ENCODE results near the gene HSPA12A.

The HSPA12A gene, protein sequence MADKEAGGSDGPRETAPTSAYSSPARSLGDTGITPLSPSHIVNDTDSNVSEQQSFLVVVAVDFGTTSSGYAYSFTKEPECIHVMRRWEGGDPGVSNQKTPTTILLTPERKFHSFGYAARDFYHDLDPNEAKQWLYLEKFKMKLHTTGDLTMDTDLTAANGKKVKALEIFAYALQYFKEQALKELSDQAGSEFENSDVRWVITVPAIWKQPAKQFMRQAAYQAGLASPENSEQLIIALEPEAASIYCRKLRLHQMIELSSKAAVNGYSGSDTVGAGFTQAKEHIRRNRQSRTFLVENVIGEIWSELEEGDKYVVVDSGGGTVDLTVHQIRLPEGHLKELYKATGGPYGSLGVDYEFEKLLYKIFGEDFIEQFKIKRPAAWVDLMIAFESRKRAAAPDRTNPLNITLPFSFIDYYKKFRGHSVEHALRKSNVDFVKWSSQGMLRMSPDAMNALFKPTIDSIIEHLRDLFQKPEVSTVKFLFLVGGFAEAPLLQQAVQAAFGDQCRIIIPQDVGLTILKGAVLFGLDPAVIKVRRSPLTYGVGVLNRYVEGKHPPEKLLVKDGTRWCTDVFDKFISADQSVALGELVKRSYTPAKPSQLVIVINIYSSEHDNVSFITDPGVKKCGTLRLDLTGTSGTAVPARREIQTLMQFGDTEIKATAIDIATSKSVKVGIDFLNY

DNA sequence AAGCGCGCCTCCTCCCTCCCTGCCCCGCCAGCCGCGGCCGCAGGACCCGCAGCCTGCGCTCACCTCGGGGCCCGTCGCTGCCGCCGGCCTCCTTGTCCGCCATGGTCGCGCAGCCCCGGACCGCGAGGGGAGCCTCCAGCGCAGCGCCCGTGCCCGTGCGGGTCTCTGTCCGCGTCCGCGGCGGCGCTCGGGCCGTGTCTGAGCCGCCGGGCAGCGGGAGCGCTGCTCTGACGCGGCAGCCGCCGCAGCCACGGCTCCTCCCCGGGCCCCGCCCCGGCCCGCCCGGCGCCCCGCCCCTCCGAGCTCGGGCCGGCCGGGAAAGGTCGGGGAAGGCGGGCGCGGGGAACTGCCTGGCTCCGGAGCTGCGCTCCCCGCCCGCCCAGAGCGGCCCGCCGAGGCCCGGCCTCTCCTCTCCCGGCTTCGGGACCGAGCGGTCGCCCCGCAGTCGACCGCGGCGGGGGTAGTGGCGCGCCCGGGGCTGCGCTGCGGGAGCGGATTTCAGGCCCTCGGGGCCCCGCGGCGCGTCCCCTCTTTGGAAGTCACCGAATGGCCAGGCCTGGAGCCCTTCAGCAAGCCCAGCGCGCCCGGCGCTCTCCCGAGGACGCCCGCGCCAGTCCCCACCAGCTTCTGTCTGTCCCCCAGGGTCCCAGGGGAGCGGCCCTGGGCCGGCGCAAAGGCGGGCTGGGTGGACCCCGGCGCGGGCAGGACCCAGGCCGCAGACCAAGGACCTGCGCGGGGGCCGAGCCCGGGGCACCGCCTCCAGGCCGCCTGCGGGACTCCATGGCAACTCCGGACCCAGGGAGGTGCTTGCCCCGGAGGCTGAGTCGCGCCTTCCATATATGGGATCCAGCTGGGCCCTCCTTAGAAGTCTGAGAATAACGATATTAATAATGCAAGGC is at the start of gene HSPA12A:
TSS of gene HSPA12A (minus strand) at position 200 of the 899 bp plus-strand sequence. CDS start at position 103, 97 bp downstream.
- peak; percentile 74 for DNase-seq

- no peak for DNase-seq
Measured at GRCh38 chr10:116791241-116791640, 48.9 kb upstream of the HSPA12A start.

DNA sequence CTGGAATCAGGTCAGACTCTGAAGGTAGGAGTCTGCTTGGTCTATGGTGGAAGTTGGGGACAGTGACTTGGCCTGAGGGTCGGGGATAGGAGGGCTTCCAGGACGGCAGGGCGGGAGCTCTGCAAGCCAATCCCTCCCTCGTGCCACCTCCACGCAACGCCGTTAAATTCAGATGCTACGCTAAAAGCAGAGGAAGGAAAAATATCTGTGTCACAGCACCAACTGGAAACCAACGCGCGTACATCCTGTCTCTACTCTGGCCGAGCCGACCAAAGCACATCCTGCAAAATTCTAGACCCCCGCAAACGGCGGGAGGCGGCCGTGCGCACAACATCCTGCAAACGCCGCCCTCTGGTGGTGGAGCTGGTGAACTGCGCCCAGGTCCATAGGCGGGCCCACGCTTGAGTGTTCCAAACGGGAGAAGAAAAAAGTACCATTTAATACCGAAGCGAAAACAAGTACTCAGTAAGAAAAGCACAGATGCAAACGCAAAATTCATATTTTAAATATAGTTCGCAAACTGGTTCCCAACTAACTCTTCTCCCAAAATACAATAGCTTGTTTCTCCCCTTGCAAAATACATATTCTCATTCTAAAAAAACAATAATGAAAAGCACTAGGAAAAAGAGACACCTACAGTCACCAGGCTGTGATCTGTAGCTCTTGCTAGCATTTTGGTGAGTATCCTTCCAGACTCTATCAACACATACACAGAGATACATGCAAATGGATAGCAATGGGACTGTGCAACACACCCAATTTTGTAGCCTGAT is 45.7 kb upstream of the HSPA12A start:
- peak; percentile 81 for DNase-seq

DNA sequence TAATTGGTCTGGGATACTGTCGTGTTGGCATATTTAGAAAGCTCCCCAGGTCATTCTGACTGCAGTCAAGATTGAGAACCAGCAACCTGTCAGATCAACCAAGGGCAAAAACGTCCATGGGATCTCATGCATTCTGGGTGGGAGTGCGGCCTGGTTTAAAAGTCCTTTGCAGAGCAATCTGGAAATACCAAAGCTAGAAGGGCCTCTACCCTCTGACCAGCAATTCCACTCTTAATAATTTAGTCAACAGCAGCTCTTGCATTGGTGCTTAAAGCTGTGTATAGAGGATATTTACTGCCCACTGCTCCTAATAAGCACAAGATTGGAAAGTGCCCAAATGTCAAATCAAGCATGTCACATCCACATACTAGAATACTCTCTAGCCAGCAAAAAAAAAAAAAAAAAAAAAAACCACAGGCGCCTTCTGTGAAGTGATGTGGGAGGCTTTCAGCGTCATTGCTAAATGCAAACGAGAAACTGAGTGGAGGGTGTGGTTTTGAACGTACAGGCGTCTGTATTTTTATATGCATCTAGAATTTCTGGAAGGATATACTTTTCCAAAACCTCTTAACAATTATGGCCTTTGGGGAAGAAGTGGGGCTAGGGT is 44.8 kb upstream of the HSPA12A start:
- DNase-seq = no peak

DNA sequence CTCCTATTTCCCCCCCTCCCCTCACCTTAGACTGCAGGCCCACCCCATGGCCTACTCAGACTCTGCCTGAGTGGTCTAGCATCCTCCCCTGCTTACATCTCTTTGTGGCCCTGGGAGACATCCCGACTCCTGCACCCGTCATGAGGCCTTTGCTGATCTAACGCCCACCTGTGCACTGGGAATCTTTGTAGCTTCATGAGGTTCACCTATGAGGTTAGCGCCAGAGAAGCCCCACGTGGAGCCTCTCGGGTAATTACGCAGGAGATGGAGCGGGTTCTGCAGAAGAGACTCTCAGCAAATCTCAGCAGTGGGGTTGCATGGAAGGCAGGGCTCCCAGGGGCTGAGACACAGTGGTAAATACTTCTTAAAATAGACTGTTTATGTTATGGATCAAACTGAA is 43.5 kb upstream of the HSPA12A start:
- no peak for DNase-seq

DNA sequence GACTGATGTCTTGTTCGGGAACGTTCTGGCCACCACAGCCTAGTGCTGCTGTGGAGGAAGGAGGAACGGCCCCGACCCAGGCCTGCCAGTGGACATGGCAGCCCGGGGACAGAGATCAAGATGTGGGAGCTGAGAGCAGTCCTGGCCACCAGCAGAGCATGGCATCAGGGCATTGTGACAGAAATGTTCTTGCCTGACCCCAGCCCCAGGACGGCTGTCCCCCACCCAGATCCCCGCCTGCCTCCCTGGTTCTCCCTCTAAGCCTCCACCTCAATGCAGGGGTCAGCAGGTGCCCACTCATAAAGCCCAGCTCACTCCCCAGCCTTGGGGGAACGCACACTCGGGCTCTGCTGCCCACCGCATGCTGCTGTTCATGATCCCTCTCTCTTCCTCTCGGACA is 42.9 kb upstream of the HSPA12A start:
- no peak for DNase-seq

GRCh38 chr10:116784651-116785050 is 42.3 kb upstream of the HSPA12A start:
- no peak for DNase-seq

DNA sequence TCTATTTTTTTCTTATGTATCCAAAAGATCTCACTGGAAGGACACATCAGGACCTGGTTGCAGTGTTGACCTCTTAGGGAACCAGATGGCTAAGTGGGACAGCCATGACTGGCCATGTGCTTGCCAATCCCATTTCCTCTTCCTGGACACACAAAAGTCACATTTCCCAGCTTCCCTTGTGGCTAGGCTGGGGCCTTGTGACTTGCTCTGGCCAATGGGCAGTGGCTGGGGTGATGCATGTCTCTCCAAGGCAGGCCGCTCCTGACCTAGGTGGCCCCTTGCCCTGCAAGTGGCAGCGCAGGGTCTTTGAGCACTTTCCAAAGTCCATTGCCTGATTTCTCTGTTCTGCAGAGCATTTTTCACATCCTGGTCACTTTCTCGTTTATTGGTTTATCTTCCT is 41.7 kb upstream of the HSPA12A start:
- DNase-seq = no peak

- no peak for DNase-seq
Measured at GRCh38 chr10:116783011-116783655, 40.8 kb upstream of the HSPA12A start.

GRCh38 chr10:116781370-116781884 is 39.1 kb upstream of the HSPA12A start:
- DNase-seq = no peak

DNA sequence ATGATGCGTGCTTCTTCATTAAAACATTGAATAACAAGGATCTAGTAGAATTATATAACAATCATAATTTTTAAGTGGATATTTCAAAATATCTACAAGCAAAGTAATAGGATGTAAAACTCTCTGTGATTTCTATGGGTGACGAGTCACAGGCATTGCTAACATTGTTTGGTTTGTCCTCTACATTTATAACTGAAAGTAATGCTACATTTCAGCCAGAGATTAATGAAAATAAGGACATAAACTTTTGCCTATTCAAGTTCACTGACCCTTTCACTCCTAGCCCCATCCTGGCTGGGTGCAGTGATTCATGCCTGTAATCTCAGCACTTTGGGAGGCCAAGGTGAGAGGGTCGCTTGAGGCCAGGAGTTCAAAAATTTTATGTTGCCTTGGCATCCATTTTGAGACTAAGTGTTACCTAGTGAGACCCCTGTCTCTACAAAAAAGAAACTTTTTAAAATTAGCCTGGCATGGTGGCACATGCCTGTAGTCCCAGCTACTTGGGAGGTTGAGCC is 38.4 kb upstream of the HSPA12A start:
- no peak for DNase-seq

DNA sequence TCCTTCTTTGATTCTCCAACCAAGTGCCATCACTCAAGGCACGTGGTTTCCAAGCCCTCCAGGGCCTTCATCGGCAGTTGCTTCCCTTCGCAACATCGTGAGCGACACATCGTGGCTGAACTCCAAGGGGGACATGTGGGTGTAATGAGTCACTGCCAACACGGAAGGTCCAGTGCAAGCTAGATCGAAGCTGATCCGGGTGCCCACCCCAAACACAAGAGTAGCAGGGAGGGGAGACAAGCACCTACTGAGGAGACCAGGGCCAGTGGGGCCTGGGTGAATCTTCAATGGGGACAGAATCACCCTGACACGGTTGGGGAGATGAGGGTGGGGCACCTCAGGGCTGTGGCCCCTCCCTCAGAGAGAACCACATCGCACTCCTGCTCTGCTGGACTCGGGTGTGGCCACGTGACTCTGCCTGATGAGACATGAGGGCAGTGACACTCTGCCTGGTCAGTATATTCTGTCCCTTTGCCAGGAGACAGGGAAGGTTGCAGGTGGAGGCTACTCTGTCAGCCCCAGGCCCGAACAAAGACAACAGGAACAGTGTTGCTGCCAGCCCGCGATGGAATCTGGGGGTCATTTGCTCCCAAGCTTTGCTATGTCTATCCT is 36.8 kb upstream of the HSPA12A start:
- DNase-seq = peak; percentile 11

GRCh38 chr10:116777006-116777405 is 34.6 kb upstream of the HSPA12A start:
- no peak for DNase-seq

DNA sequence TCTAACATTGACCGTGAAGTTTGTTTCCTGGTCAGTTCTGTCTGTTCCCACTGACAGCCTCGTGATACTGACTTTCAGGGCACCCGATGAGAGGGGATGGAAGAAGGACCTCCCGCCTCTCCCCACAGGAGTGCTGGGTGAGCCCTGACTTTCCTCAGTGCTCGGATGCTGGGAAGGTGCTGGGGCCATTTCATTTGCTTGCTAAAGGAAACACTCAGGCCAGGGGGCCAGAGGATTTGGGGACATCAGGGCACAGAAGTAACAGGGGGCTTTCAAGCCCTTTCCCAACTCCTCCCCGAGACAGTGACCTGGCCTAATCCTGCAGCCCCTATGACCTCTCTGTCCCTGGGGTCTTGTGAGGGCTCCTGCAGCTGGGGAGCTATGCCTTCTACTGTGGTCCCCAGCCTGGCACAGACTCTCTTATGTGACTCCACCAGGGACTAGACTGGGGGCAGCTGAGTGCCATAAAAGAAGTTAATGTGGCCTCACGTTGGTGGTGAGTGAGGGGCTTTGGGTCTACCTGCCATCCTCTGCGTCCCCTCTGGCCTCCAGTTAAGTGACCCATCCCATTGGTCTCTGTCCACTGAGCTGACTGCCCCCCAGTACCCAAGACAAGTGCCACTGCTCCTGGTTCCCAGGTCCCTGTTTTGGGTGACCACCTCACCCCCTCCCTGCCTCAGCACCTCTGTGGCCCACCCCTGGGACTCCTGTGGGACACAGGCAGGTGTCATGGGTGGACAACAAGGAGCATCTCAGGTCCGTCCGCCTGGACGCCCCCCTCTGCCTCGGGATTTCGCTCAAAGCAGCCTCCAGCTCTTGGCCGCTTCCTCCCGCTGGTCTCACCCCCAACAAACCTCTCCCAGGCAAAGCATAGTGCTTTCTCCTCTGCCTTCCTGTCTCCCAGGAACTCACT is 33.4 kb upstream of the HSPA12A start:
- no peak for DNase-seq

DNA sequence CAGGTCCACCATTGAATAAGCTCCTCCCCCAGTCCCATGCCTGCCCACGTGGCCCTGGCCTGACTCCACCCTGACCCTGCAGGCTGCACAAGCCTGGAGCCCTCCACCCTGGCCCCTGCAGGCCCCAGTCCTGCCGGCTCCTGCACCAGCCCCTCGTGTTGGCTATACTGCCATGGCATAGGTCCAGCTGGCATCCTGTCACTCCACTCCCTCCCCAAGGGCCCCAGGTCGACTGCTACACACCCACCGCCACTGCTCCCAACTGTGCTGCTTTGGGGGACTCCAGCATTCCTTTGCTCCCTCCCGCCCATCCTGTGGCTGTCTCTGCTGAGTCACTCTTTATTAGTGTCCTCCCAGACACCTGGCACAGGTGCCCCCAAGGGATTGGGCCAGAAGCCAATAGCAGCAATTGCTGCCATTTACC is 32.4 kb upstream of the HSPA12A start:
- no peak for DNase-seq

DNA sequence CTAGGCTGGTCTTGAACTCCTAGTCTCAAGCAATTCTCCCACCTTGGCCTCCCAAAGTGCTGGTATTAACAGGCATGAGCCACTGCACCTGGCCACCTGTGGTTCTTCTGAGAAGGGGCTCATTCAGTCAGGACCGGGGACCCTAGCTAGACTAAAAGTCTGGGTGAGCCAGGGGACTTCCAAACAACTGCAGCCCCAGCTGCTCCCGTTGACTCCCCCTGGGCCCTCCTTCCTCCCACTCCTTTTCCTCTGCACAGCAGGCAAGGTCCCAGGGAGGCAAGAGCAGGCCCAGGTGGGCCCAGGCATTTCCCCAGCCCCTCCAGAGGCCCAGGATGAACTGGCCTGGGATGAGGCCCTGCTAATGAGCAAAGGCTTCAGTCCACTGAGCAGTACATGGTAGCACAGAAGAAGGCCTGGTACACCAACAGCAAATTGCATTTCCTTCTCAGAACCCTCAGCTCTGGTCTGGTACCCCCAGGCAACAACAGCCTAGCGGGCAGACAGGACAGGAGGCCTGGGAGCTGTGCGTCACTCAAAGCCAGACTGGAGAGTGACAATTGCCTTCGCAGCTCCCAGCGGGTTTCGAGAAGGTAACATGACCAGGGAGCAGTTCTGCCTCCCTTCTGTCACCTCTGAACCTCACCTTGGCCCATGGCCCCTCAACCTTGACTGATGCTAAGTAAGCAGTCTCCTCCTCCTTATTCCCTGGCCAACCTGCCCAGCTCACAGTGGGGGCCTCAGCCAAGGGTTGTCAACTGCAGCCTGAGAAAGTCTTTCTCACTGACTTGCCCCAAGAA is 30.7 kb upstream of the HSPA12A start:
- DNase-seq = no peak

- no peak for DNase-seq
Measured at GRCh38 chr10:116771959-116772585, 29.7 kb upstream of the HSPA12A start.

All from T1000 (cell line).